Bronchial epithelial cell (primary cell): ENCODE results near the gene COPS8. TPM values are rescaled to one million over a fixed set of nuclear protein-coding genes. Genes with fewer than 3 reads are reported as not detected.

Experiments
- DNase-seq: peaks from one replicate; pipeline ENCODE4 v3.0.0-alpha.2; 2010; ENCODE audit warnings: low read depth
- FAIRE-seq: peaks from 2 replicates; lab custom pipeline; 2011; peaks lifted over from hg19 to GRCh38; lab: Jason Lieb, UNC
- H3K27me3 ChIP-seq: 2 replicates; pipeline ENCODE4 v1.5.1; 2011; ENCODE audit warnings: low read length; ENCODE audit not compliant: control insufficient read depth, insufficient read depth
- H3K36me3 ChIP-seq: 2 replicates; pipeline ENCODE4 v1.5.1; 2011; ENCODE audit warnings: low read length; ENCODE audit not compliant: control insufficient read depth, insufficient read depth
- H3K4me3 ChIP-seq: 2 replicates; pipeline ENCODE4 v1.5.1; 2011; ENCODE audit warnings: mild to moderate bottlenecking, low read depth, low read length, control low read depth
- total RNA-seq: library from RNA; depleted of rRNA; stranded (reverse); fragments of >200 nt; gene quantifications from 2 replicates; pipeline ENCODE4 v1.2.1, GENCODE V29; 2014
- TF ChIP-seq, protein P1 (sequence below): IDR thresholded peaks from 2 replicates; pipeline ENCODE4 v1.5.1; 2011; ENCODE audit warnings: mild to moderate bottlenecking, moderate library complexity, low read length, control low read depth, inconsistent platforms; ENCODE audit not compliant: insufficient read depth, severe bottlenecking

COPS8 gene
- total RNA-seq, 1 donor from 2014 or later = 58.2 TPM

DNA sequence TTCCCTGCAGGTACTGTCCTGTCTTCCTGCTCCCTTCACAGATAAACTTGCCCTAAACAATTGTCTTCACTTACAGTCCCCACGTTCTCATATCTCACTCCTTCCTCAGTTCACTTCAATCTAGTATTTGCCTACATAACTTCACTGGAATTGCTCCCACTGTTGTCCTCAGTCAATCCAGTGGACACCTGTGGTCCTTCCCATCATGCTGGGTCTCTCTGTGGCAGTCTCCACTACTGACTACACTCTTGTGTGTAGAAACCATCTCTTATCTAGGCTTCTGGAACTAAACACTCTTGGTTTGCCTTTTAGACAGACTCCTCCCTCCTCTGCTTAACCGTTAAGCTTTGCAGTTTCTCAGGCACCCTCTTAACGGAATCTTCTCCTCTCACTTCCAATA lies 58.8 kb downstream of the COPS8 start:
- Histone ChIP-seq H3K36me3 (no peaks in the 10 kb centered on the region), H3K27me3 (no peaks in the 10 kb centered on the region), H3K4me3 (no peak overlapping the region)
- DNase-seq = no peak
- no peak for FAIRE-seq
- TF ChIP-seq, protein P1, sequence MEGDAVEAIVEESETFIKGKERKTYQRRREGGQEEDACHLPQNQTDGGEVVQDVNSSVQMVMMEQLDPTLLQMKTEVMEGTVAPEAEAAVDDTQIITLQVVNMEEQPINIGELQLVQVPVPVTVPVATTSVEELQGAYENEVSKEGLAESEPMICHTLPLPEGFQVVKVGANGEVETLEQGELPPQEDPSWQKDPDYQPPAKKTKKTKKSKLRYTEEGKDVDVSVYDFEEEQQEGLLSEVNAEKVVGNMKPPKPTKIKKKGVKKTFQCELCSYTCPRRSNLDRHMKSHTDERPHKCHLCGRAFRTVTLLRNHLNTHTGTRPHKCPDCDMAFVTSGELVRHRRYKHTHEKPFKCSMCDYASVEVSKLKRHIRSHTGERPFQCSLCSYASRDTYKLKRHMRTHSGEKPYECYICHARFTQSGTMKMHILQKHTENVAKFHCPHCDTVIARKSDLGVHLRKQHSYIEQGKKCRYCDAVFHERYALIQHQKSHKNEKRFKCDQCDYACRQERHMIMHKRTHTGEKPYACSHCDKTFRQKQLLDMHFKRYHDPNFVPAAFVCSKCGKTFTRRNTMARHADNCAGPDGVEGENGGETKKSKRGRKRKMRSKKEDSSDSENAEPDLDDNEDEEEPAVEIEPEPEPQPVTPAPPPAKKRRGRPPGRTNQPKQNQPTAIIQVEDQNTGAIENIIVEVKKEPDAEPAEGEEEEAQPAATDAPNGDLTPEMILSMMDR = no peak

DNA sequence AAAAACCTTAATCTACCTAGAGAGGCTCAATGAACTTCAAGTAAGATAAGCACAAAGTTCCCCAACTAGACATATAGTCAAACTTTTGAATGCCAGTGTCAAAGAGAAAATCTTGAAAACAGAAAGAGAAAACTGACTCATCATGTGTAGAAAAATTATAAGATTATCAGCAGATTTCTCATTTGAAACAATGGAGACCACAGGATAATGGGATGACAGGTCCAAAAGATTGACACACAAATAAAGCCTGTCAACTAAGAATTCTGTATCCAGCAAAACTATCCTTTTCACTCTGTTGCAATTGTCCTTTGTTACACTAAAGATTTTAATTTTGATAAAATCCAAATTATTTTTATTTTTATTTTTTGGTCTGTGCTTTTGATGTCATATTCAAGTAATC lies 61.6 kb downstream of the COPS8 start:
- DNase-seq = no peak
- Histone ChIP-seq H3K27me3 (no peaks in the 10 kb centered on the region), H3K36me3 (no peaks in the 10 kb centered on the region), H3K4me3 (no peak overlapping the region)
- TF ChIP-seq, protein P1 = no peak
- FAIRE-seq = no peak

DNA sequence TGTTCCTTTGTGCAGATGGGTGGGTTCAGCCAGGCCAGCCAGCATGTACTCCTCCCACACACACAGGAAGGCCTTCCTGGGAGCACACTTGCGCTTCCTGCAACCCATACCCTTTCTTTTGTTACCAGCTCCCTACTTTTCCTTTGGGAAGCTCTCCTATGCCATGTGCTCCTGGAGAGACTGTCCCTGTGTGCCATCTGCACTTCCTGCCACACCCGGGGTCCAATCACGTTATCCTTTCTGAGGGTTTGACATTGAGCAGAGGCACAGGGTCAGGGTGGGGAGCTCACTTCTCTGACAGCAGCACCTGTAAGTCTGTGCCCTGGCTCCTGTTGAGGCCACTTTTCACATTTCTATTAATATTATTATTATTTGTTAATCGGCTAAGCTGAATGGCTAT lies 62.9 kb downstream of the COPS8 start:
- Histone ChIP-seq H3K27me3 (no peaks in the 10 kb centered on the region), H3K4me3 (no peak overlapping the region), H3K36me3 (no peaks in the 10 kb centered on the region)
- TF ChIP-seq, protein P1 = no peak
- FAIRE-seq (no peak), DNase-seq (no peak)

GRCh38 chr2:237149425-237149824 lies 63.7 kb downstream of the COPS8 start:
- peak; percentile 52 for FAIRE-seq
- Histone ChIP-seq H3K36me3 (no peaks in the 10 kb centered on the region), H3K27me3 (no peaks in the 10 kb centered on the region), H3K4me3 (no peak overlapping the region)
- peak; percentile 31 for DNase-seq
- TF ChIP-seq, protein P1 = no peak
